Esophagus squamous epithelium (tissue), 4 donors: Measurements from ENCODE around the gene C2. TPM values are rescaled to one million over a fixed set of nuclear protein-coding genes. Genes with fewer than 3 reads are reported as not detected.

ENCODE experiments used
- small RNA-seq, 4 donors: library from RNA; depleted of rRNA; stranded (forward); fragments of <200 nt; gene quantifications; one replicate each; pipeline ENCODE3, GENCODE V24; 2016
- total RNA-seq, 4 donors: library from RNA; depleted of rRNA; stranded (reverse); fragments of >200 nt; gene quantifications; one replicate each; pipeline ENCODE4 v1.1.0, GENCODE V29; 2016

Gene C2
- total RNA-seq, 4 donors from 2014 or later = 1.1 to 15.2 (median 6.4) TPM

Small RNAs within 50 kb of the gene (small RNA-seq; reads per million reads assigned to genes)
- gene AL645922.1 = 0 reads per million in 4 donors

Other genes with a start within 250 kb of the C2 start
- gene LY6G5C, start 246.7 kb upstream of the C2 start, total RNA-seq = under 1 TPM in 2 of 4 donors, not detected in 2; 0.57 to 0.83 TPM
- gene ABHD16A, start 224.4 kb upstream of the C2 start, total RNA-seq = 10 to 100 TPM; 38.5 to 43.3 (median 40.1) TPM
- not detected for gene LY6G6F, start 220.9 kb upstream of the C2 start, total RNA-seq
- not detected for gene LY6G6D, start 212.4 kb upstream of the C2 start, total RNA-seq
- 10 to 100 TPM in 1 of 4 donors, 1 to 10 TPM in 2, under 1 TPM in 1; 0.53 to 14.6 (median 2.4) TPM for gene LY6G6C, start 206.0 kb upstream of the C2 start, total RNA-seq
- gene MPIG6B, start 204.3 kb upstream of the C2 start, total RNA-seq = 1 to 10 TPM in 1 of 4 donors, under 1 TPM in 3; 0.12 to 1.4 (median 0.73) TPM
- 10 to 100 TPM; 16.4 to 59.3 (median 28.2) TPM for gene DDAH2, start 198.4 kb upstream of the C2 start, total RNA-seq
- gene CLIC1, start 191.2 kb upstream of the C2 start, total RNA-seq = 100 to 1,000 TPM; 289 to 440 (median 365) TPM
- gene MSH5, start 187.7 kb upstream of the C2 start, total RNA-seq = 1 to 10 TPM; 2.3 to 7.9 (median 6.8) TPM
- gene SAPCD1, start 165.1 kb upstream of the C2 start, total RNA-seq = 1 to 10 TPM in 2 of 4 donors, under 1 TPM in 2; 0.45 to 2.9 (median 1.1) TPM
- under 1 TPM; 0.22 to 0.80 (median 0.58) TPM for gene VWA7, start 150.4 kb upstream of the C2 start, total RNA-seq
- gene VARS1, start 132.0 kb upstream of the C2 start, total RNA-seq = 10 to 100 TPM; 35.0 to 72.3 (median 45.5) TPM
- gene LSM2, start 120.8 kb upstream of the C2 start, total RNA-seq = 10 to 100 TPM; 27.1 to 70.8 (median 36.6) TPM
- gene HSPA1L, start 112.4 kb upstream of the C2 start, total RNA-seq = under 1 TPM; 0.35 to 0.97 (median 0.57) TPM
- 100 to 1,000 TPM; 158 to 362 (median 223) TPM for gene HSPA1A, start 112.2 kb upstream of the C2 start, total RNA-seq
- gene HSPA1B, start 100.0 kb upstream of the C2 start, total RNA-seq = 100 to 1,000 TPM; 209 to 553 (median 252) TPM
- gene NEU1, start 64.9 kb upstream of the C2 start, total RNA-seq = 10 to 100 TPM; 13.6 to 23.6 (median 17.3) TPM
- 1 to 10 TPM in 2 of 4 donors, under 1 TPM in 1, not detected in 1; 0.38 to 3.6 (median 1.3) TPM for gene SLC44A4, start 48.7 kb upstream of the C2 start, total RNA-seq
- 10 to 100 TPM; 23.4 to 34.5 (median 27.4) TPM for gene EHMT2, start 30.0 kb upstream of the C2 start, total RNA-seq
- gene ZBTB12, start 25.6 kb upstream of the C2 start, total RNA-seq = 1 to 10 TPM in 2 of 4 donors, under 1 TPM in 2; 0.83 to 2.8 (median 1.0) TPM
- 10 to 100 TPM; 10.4 to 81.1 (median 22.4) TPM for gene CFB, start 18.4 kb downstream of the C2 start, total RNA-seq
- gene NELFE, start 31.3 kb downstream of the C2 start, total RNA-seq = 10 to 100 TPM; 52.6 to 83.9 (median 64.4) TPM
- 10 to 100 TPM; 24.6 to 32.4 (median 26.8) TPM for gene SKIC2, start 31.5 kb downstream of the C2 start, total RNA-seq
- 10 to 100 TPM in 1 of 4 donors, 1 to 10 TPM in 3; 7.8 to 13.2 (median 8.8) TPM for gene DXO, start 44.4 kb downstream of the C2 start, total RNA-seq
- 10 to 100 TPM in 1 of 4 donors, 1 to 10 TPM in 3; 2.0 to 11.8 (median 5.2) TPM for gene C4A, start 54.3 kb downstream of the C2 start, total RNA-seq
- gene C4B, start 87.1 kb downstream of the C2 start, total RNA-seq = 1 to 10 TPM; 2.2 to 7.4 (median 5.2) TPM
- under 1 TPM in 1 of 4 donors, not detected in 3; 0.22 TPM for gene CYP21A2, start 110.7 kb downstream of the C2 start, total RNA-seq
- 100 to 1,000 TPM in 1 of 4 donors, 10 to 100 TPM in 3; 10.5 to 102 (median 31.0) TPM for gene TNXB, start 181.6 kb downstream of the C2 start, total RNA-seq
- gene ATF6B, start 200.5 kb downstream of the C2 start, total RNA-seq = 10 to 100 TPM; 27.3 to 45.4 (median 30.0) TPM
- gene FKBPL, start 202.6 kb downstream of the C2 start, total RNA-seq = 10 to 100 TPM in 1 of 4 donors, 1 to 10 TPM in 3; 5.9 to 16.7 (median 6.8) TPM
- gene PRRT1, start 224.2 kb downstream of the C2 start, total RNA-seq = under 1 TPM in 3 of 4 donors, not detected in 1; 0.35 to 0.87 (median 0.57) TPM
- gene PPT2, start 226.4 kb downstream of the C2 start, total RNA-seq = 100 to 1,000 TPM in 1 of 4 donors, 10 to 100 TPM in 3; 17.3 to 133 (median 23.7) TPM
- 10 to 100 TPM in 2 of 4 donors, 1 to 10 TPM in 2; 4.8 to 15.1 (median 8.2) TPM for gene EGFL8, start 236.9 kb downstream of the C2 start, total RNA-seq
- 10 to 100 TPM; 17.6 to 34.0 (median 19.1) TPM for gene AGPAT1, start 248.4 kb downstream of the C2 start, total RNA-seq